Activated CD4-positive, alpha-beta T cell treated with anti-CD3 and anti-CD28 coated beads, Interleukin-2, amount 10 ng/mL, durations not matched to agents 24 days and 14 days (primary cell): ENCODE measurements around the gene C5orf47. TPM values are rescaled to one million over a fixed set of nuclear protein-coding genes. Genes with fewer than 3 reads are reported as not detected.
A peak's percentile ranks its signal among the peaks of the same experiment; 100 is the strongest.

Source experiments
- DNase-seq: peaks from one replicate; pipeline ENCODE4 v3.0.0; 2022
- H3K27ac Mint-ChIP-seq: one replicate; pipeline ENCODE4 v1.8.0; 2022; ENCODE audit warnings: mild to moderate bottlenecking, mixed read lengths
- H3K27me3 Mint-ChIP-seq: one replicate; pipeline ENCODE4 v1.8.0; 2022; ENCODE audit warnings: mixed read lengths
- H3K36me3 Mint-ChIP-seq: one replicate; pipeline ENCODE4 v1.8.0; 2022; ENCODE audit warnings: low read depth, mild to moderate bottlenecking, mixed read lengths
- H3K4me1 Mint-ChIP-seq: one replicate; pipeline ENCODE4 v1.8.0; 2021; ENCODE audit warnings: mixed read lengths
- H3K4me3 Mint-ChIP-seq: one replicate; pipeline ENCODE4 v1.8.0; 2022; ENCODE audit warnings: mild to moderate bottlenecking, moderate library complexity, mixed read lengths
- H3K9me3 Mint-ChIP-seq: one replicate; pipeline ENCODE4 v1.8.0; 2021; ENCODE audit warnings: mixed read lengths
- intact Hi-C: fragments of 100-400 bp; cut with micrococcal nuclease; formaldehyde crosslinking; loops from one replicate; pipeline ENCODE4 v1.15.1; 2023
- total RNA-seq: library from RNA; stranded (reverse); gene quantifications from 2 replicates; pipeline ENCODE4 v1.2.3, GENCODE V29; 2022

C5orf47 gene, protein sequence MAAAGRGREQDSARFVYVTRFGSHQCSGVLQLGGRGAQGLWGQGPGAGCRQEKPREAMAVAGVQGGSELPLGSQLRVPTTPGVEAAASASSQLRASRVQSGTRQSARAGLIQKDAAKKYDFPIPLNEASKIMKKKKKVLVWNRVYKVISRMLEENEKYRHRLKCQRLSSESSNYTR
- not detected in 2 replicates for total RNA-seq

- Mint-ChIP-seq H3K4me1 (no peaks in the 10 kb centered on the region), H3K4me3 (no peak within 1 kb of the TSS), H3K27ac (no peak within 1 kb of the TSS), H3K27me3 (no peaks in the 10 kb centered on the region), H3K36me3 (no peaks in the 10 kb centered on the region), H3K9me3 (no peaks in the 10 kb centered on the region)
- intact Hi-C loops, result no loop called here
- peak; percentile 20 for DNase-seq
These were observed at the start of gene C5orf47 for GRCh38 chr5:173988554-173989431. TSS of gene C5orf47 (plus strand) at chr5:173989170. CDS start at chr5:173989264, 94 bp downstream.

DNA sequence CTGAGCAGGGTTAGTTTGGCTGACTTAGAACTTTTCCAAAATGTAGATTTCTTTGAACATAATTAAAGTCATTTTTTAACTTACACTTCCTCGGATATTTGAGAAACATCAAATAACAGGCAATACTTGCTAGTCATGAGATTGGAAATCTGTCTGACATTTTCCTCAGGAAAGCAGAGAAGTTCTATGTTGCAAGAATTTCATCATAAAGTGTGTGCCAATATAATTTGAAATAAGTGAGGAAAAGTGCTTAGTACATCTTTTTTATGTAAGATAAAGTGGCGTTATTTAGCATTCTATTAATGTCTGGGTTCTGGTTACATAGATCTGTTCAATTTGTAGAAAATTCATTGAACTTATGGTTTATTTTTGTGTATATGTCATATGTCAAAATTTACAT lies 48.7 kb upstream of the C5orf47 start:
- Mint-ChIP-seq H3K9me3 (no peaks in the 10 kb centered on the region), H3K4me3 (no peak overlapping the region), H3K4me1 (no peaks in the 10 kb centered on the region), H3K36me3 (peaks cover under 1% of the 10 kb centered on the region), H3K27me3 (no peaks in the 10 kb centered on the region), H3K27ac (no peak overlapping the region)
- no peak for DNase-seq
- intact Hi-C loops, result no loop called here

- Mint-ChIP-seq H3K4me1 (no peaks in the 10 kb centered on the region), H3K9me3 (no peaks in the 10 kb centered on the region), H3K36me3 (peaks cover 3% of the 10 kb centered on the region), H3K4me3 (no peak overlapping the region), H3K27me3 (no peaks in the 10 kb centered on the region), H3K27ac (no peak overlapping the region)
- DNase-seq, result no peak
- intact Hi-C loops, result no loop called here
These were observed 47.9 kb upstream of the C5orf47 start for GRCh38 chr5:173941102-173941501.

DNA sequence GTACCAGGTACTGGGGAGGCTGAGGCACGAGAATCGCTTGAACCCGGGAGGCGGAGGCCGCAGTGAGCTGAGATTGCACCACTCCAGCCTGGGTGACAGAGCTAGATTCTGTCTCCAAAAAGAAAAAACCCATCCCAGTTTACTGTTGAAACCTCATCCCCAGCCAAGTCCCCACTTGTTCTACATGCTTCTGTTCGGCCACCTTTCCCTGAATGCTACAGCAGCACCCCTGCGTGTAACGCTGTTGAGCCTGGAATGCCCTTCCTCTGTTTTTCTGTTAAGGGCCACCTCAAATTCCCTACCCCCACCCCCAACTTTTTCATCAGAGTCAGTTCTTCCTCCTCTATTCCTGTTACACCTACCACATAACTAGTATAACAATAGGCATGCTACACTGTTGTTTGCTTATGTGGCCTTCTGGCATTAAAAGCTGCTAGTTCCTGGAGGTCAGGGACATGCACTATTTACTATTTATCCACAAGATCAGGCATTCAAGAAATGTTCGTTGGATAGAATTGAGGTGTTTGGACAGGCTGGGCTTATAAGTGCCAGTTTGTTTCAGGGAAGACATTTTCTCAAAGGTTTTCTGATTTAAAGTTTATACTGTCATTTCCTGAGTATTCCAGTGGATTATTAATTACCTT lies 47.1 kb upstream of the C5orf47 start:
- intact Hi-C loops, result no loop called here
- Mint-ChIP-seq H3K27ac (no peak overlapping the region), H3K4me3 (no peak overlapping the region), H3K9me3 (no peaks in the 10 kb centered on the region), H3K36me3 (peaks cover 3% of the 10 kb centered on the region), H3K4me1 (no peaks in the 10 kb centered on the region), H3K27me3 (no peaks in the 10 kb centered on the region)
- DNase-seq, result no peak

DNA sequence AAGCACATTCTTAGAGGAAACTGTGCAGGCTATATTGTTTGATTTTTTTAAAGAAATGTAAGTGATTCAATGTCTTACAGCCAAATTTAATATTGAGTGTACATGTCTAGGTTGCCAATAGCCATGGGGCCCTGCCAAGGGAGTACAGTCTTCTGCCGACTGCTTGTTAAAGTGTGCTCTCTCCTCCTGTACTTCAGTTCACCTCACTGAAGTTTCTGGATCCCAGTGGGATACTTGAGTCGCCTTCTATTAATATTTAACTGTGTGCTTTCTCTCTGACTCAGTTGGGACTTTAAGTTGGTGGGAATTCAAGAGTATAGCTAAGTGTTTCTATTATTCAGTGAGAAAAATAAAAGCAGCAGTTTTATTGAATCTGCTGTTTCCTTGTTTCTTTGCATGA lies 44.5 kb upstream of the C5orf47 start:
- intact Hi-C loops, result no loop called here
- H3K36me3 Mint-ChIP-seq, result peaks cover 16% of the 10 kb centered on the region

GRCh38 chr5:173945160-173945559 lies 43.8 kb upstream of the C5orf47 start:
- no peaks in the 10 kb centered on the region for H3K9me3 Mint-ChIP-seq
- no peak for DNase-seq
- intact Hi-C loops, result no loop called here
- H3K4me1 Mint-ChIP-seq, result no peaks in the 10 kb centered on the region
- no peaks in the 10 kb centered on the region for H3K27me3 Mint-ChIP-seq
- no peak overlapping the region for H3K27ac Mint-ChIP-seq
- no peak overlapping the region for H3K4me3 Mint-ChIP-seq
- H3K36me3 Mint-ChIP-seq, result peaks cover 20% of the 10 kb centered on the region

More for the DNA sequence above, 44.5 kb upstream of the C5orf47 start:
- Mint-ChIP-seq H3K9me3 (no peaks in the 10 kb centered on the region), H3K4me1 (no peaks in the 10 kb centered on the region), H3K27me3 (no peaks in the 10 kb centered on the region), H3K4me3 (no peak overlapping the region), H3K27ac (no peak overlapping the region)
- DNase-seq, result no peak

GRCh38 chr5:173946323-173946722 lies 42.6 kb upstream of the C5orf47 start:
- no peak overlapping the region for H3K4me3 Mint-ChIP-seq
- no peak for DNase-seq
- intact Hi-C loops, result no loop called here
- H3K9me3 Mint-ChIP-seq, result no peaks in the 10 kb centered on the region
- H3K27me3 Mint-ChIP-seq, result no peaks in the 10 kb centered on the region
- peaks cover 23% of the 10 kb centered on the region for H3K36me3 Mint-ChIP-seq
- no peak overlapping the region for H3K27ac Mint-ChIP-seq
- no peaks in the 10 kb centered on the region for H3K4me1 Mint-ChIP-seq

DNA sequence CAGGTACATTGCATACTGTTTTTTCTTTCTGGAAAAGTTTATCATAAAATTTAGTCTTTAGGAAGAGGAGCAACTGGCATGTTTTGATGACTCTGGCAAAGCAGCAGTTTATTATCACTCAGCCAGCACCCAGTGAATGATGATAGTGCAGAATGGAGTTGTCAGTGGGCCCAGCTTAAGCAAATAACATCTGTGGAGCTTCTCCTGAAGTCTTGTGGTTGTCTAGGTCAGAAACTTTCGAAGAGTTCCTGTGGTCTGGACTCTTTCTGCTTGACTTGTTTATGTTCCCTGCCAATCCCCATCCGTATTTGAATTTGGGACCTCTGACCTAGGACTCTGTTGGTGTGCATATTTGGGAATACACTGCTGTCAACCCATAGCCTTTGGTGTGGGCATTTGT lies 38.1 kb upstream of the C5orf47 start:
- H3K27me3 Mint-ChIP-seq, result no peaks in the 10 kb centered on the region
- no peaks in the 10 kb centered on the region for H3K4me1 Mint-ChIP-seq
- intact Hi-C loops, result no loop called here
- no peak for DNase-seq
- H3K9me3 Mint-ChIP-seq, result no peaks in the 10 kb centered on the region
- H3K27ac Mint-ChIP-seq, result no peak overlapping the region
- H3K4me3 Mint-ChIP-seq, result no peak overlapping the region
- H3K36me3 Mint-ChIP-seq, result peaks cover 35% of the 10 kb centered on the region

GRCh38 chr5:173953528-173954090 lies 35.4 kb upstream of the C5orf47 start:
- H3K27ac Mint-ChIP-seq, result no peak overlapping the region
- no peaks in the 10 kb centered on the region for H3K9me3 Mint-ChIP-seq
- peaks cover 29% of the 10 kb centered on the region for H3K36me3 Mint-ChIP-seq

DNA sequence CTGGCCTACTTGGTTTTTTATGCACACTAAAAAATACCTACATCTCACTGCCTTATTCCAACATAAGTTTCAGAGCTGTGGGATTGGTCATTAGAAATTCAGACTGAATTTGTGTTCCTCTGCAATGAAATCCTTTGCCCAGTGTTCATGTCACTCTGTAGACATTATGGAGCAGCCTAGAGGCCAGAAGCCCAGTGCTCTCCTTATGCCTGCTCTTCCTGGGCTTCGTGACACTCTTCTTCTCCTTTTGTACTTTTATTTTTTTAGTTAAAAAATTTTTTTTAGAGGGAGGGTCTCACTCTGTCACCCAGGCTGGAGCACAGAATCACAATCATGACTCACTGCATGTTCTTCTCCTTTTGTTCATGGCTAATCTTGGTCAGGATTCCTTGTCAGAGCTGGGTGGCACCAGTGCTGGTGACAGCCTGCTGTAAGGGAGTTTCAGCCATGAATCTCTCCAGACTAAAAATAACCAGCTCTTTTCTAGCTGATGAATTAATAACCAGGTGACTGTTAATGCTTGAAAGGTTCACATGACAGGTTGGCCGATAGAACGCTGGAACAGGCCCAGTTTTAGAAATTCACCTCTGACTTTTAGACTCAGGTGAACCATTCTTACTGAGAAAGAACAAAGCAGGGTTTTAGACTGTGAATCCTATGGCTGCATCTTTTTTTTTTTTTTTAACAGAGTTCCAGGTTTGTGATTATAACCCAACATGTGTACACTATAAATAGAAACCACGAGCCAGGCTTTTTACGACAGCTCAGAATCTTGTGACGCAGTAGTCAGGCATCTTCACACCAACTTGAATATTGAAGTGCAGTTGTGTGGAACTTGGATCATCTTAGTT lies 34.1 kb upstream of the C5orf47 start:
- H3K9me3 Mint-ChIP-seq, result no peaks in the 10 kb centered on the region
- no peaks in the 10 kb centered on the region for H3K4me1 Mint-ChIP-seq
- intact Hi-C loops, result no loop called here
- peaks cover 23% of the 10 kb centered on the region for H3K36me3 Mint-ChIP-seq
- H3K27me3 Mint-ChIP-seq, result no peaks in the 10 kb centered on the region
- H3K27ac Mint-ChIP-seq, result no peak overlapping the region
- no peak for DNase-seq
- no peak overlapping the region for H3K4me3 Mint-ChIP-seq

More at GRCh38 chr5:173953528-173954090, 35.4 kb upstream of the C5orf47 start:
- DNase-seq, result no peak
- no peaks in the 10 kb centered on the region for H3K27me3 Mint-ChIP-seq
- H3K4me1 Mint-ChIP-seq, result no peaks in the 10 kb centered on the region
- intact Hi-C loops, result no loop called here
- no peak overlapping the region for H3K4me3 Mint-ChIP-seq

- H3K36me3 Mint-ChIP-seq, result peaks cover 2% of the 10 kb centered on the region
- H3K27ac Mint-ChIP-seq, result no peak overlapping the region
- intact Hi-C loops, result no loop called here
These were observed 28.0 kb upstream of the C5orf47 start for GRCh38 chr5:173960986-173961385.

DNA sequence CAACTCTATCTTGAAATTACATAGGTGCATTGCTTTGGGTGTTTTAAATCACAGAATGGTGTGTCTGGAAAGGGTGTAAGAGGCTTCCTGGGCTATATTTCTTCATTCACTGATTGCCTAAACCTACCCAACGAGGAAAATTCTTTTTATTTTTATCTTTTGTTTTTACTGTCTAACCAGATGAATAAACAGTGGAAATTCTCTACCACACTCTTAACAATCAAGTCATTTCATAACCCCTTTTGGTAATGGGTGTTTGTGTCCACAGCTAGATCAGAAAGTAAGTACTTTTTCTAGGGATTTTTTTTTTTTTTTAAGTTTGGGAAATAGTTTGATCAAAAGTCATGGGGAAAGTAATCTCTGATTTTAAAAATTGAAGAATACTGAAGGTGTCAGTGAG lies 27.6 kb upstream of the C5orf47 start:
- H3K27me3 Mint-ChIP-seq, result no peaks in the 10 kb centered on the region
- no peaks in the 10 kb centered on the region for H3K9me3 Mint-ChIP-seq
- intact Hi-C loops, result no loop called here
- DNase-seq, result no peak
- no peak overlapping the region for H3K4me3 Mint-ChIP-seq
- no peak overlapping the region for H3K27ac Mint-ChIP-seq
- H3K4me1 Mint-ChIP-seq, result peaks cover 3% of the 10 kb centered on the region
- H3K36me3 Mint-ChIP-seq, result no peaks in the 10 kb centered on the region

More at GRCh38 chr5:173960986-173961385, 28.0 kb upstream of the C5orf47 start:
- Mint-ChIP-seq H3K4me3 (no peak overlapping the region), H3K27me3 (no peaks in the 10 kb centered on the region), H3K9me3 (no peaks in the 10 kb centered on the region), H3K4me1 (peaks cover 3% of the 10 kb centered on the region)
- no peak for DNase-seq

GRCh38 chr5:173962436-173962972 lies 26.5 kb upstream of the C5orf47 start:
- H3K9me3 Mint-ChIP-seq, result no peaks in the 10 kb centered on the region
- intact Hi-C loops, result no loop called here
- peaks cover 3% of the 10 kb centered on the region for H3K4me1 Mint-ChIP-seq
- H3K27me3 Mint-ChIP-seq, result no peaks in the 10 kb centered on the region
- no peak overlapping the region for H3K4me3 Mint-ChIP-seq
- no peak overlapping the region for H3K27ac Mint-ChIP-seq
- no peaks in the 10 kb centered on the region for H3K36me3 Mint-ChIP-seq
- DNase-seq, result no peak
